Left cardiac atrium (tissue), 4 donors: ENCODE results near the gene LSM14B. TPM values are rescaled to one million over a fixed set of nuclear protein-coding genes. Genes with fewer than 3 reads are reported as not detected.

Experiments used
- ATAC-seq, 2 donors: fragments of 200-7000 bp; cut with Tn5 transposase; one replicate each; pipeline ENCODE4 v1.9.1; 2020; ENCODE audit warnings: mild to moderate bottlenecking in 2 of 2, moderate library complexity in 2 of 2
- DNase-seq: peaks from one replicate; pipeline ENCODE4 v3.0.0-alpha.2; 2020
- intact Hi-C, 2 donors: fragments of 100-400 bp; cut with DNase I; formaldehyde crosslinking; loops; one replicate each; pipeline versions ENCODE4 v1.14.1 to v1.15.1; 2022 to 2023
- total RNA-seq, 2 donors: library from RNA; stranded (reverse); fragmentation: NEBNext Ultra II Directional; extraction: Animal tissue kit (Norgen Biotek cat#: 25700); gene quantifications; one replicate each; pipeline ENCODE4 v1.2.1, GENCODE V29; 2021
- donor health status: DM: no; HTN: yes; CAD: no.
- donor health status: DM: no; HTN: yes; CAD: no; lungs with severe emphysema.
- donor health status: DM: yes; HTN: yes; CAD: no.
- donor health status: Dilated cardiomyopathy.

Gene LSM14B
- total RNA-seq, 2 donors from 2014 or later: 36.8 to 38.1 TPM

DNA sequence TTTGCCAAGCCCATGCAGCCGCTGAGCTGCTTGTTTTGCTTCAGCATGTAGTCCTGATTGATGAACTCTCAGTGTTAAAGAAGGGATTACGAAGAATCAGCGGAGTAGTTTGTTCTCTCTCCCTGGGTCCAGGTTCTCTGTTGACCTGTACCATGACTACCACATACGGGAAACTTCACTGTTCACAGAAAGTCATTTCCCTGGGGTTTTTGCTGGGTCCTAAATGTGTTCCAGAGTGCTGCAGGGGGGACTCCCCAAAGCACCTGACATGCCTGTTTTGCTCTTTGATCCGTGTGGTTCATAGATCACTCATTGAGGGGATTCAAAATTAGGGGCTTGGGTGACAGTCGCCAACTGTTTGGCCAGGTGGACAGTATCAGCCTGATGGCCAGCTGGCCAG lies 5.5 kb downstream of the LSM14B start:
- intact Hi-C loops: loop anchor here in 1 of 2 donors (10.0 kb wide), 1 partner anchor 63 kb away; the partner anchor contains the start of gene TAF4
- DNase-seq (no peak), ATAC-seq (no peak)

DNA sequence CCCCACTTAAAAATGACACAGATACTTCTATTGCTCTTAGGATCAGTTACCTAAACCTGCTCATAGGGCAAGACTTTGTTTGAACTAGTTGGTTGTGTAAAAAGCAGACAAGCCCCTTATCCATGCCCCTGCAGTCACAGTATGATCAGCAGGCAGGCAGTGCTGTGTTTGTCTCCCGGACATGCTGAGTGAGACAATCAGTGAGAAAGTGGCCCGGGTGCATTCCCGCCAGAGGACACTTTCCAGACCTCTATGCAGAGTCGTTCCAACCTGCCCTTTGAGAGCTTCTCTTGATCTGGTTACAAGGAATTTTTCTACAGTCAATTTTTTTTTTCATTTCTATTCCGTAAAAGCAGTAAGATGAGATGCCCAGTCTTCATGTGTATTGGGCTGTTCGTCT lies 6.2 kb downstream of the LSM14B start:
- DNase-seq (no peak), ATAC-seq (no peak)
- intact Hi-C loops: loop anchor here in 1 of 2 donors (10.0 kb wide), 1 partner anchor 64 kb away; the partner anchor contains the start of gene TAF4

DNA sequence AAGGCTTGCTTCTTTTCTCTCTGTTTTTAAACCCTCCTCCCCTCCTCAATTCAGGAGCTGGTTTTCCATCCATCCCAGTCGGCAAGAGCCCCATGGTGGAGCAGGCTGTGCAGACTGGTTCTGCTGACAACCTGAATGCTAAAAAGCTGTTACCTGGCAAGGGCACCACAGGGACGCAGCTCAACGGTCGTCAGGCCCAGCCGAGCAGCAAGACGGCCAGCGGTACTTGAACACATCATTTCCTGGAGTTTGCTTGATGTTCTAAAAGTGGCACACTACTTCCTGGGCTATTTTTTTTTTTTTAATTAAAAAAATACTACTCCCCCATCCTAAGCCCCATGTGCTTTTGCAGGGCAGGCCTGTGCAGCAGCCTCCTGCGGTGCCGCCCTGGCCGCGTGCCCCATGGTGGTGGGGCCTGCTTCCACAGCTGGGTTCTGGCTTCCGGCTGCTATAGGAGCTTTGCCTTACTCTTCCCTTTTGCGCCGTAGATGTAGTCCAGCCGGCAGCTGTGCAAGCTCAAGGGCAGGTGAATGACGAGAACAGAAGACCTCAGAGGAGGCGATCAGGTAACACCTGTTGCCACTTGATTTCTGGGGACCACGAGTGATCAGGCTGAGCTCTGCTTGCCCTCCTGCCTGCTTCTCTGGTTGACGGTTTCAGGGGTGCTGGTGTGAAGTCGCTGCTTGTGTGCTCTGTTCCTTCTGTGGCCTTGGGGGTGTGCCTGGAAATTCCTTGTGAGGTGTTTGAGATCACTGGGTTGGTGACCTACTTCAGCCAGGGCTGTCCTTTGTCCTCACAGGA lies 7.7 kb downstream of the LSM14B start:
- intact Hi-C loops: loop anchor here in 1 of 2 donors (10.0 kb wide), 1 partner anchor 65 kb away; the partner anchor contains the start of gene TAF4
- no peak for ATAC-seq
- no peak for DNase-seq

DNA sequence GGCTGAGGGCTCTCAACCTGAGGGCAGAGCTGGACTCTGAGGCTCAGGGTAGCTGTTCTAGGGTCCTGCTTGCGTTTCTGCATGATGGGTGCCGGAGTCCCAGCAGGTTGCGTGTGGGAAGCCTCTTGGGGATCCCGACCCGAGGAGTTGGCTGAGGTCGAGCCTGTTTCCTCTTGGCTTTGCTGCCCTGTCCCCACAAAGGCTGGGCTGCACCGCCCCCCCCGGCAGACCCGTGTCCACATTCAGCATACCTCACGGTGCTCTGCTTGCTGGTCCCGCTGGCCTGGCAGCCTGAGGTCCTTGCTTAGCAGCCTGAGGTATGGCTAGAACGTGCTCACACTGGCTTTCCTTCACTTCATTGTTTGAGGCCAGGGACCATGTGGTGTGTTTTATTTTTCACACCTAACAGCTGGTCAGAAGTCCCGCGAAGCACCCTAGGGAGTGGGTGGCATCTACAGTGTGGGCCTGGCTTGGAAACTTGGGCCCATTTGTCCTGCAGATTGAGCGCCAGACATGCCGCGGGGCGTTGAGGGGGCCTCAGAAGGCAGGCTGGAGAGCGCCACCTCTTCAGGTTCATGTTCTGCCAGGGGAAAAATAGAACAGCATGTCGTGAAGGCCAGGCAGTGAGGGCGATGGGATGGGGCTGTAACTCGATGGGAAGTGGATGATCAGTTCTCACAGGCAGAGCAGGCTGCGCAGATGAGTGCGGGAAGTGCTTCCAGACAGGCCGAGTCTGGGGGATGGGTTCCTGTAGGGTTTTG lies 9.5 kb downstream of the LSM14B start:
- ATAC-seq (no peak), DNase-seq (no peak)
- intact Hi-C loops: no loop called here

DNA sequence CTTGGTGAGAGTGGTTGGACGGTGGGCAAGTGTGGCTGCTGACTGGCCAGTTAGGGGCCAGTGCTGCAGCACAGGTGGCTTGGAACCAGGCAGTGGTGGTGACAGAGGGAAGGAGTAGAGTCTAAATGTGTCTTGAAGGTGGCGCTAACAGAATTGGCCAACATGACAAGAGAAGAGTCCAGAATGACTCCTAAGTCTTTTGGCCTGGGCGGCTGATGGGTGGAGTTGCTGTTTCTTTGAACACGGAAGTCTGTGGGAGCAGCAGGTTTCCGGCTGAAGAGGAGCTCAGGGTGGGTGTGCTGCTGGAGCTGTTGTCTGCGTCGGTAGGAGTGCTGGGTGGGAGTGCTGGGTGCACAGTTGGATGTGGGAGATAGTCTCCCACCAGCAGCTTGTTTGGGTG lies 10.1 kb downstream of the LSM14B start:
- peak; percentile 69 for DNase-seq
- intact Hi-C loops: no loop called here
- ATAC-seq: peak in 1 of 2 donors; percentile 7

DNA sequence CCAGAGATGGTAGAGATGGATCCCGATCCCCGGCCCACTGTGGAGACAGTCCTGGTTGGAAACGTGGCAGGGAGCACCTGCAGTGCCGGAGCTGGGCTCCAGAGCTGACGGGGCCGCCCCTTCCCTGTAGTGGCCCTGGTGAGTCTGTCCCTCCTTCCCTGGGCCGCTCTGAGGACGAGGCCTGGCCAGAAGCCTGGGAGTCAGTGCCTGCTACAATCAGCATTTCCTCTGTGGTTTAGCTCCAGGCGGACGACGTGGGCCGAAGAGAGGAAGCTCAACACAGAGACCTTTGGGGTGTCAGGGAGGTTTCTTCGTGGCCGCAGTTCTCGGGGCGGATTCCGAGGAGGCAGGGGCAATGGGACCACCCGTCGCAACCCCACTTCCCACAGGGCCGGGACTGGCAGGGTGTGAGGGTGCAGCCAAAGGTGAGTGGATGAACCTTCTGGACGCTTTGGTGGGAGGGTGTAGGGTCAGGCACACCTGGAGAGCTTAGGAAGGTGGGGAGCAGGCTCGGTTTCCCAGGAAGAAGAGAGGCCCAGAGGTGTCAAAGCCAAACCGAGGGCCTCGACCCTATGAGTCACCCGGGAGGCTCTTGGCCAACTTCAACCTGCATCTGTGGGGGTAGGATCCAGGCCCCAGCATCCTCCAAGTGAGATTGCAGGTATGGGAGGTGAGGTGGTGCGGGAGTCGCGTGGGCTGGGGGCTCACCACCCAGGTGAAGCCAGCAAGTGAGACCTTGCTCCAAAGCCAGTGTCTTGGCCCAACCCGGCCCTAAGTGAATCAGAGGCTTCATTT lies 11.0 kb downstream of the LSM14B start:
- ATAC-seq (peak in 1 of 2 donors; percentile 46), DNase-seq (no peak)
- intact Hi-C loops: no loop called here

DNA sequence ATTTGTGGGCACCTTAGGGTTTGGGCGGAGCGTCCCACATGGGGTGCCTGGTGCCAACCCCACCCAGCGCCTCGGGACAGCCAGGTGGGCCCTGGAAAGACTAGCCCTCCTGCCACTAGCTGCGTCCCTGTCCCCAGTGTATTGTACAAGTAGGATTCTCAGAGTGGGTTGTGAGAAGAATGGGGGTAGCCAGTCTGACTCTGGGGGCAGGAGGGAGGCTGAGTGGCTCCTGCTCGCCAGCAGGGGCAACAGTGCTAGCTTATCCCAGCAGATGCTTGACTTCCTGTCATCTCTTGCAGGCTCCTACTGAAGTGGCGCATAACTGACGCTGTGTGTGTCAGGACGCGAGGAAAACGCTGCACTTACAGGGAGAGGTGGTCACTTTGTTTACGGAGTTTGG lies 11.6 kb downstream of the LSM14B start:
- intact Hi-C loops: no loop called here
- ATAC-seq (peak; percentile 23 to 67), DNase-seq (no peak)

DNA sequence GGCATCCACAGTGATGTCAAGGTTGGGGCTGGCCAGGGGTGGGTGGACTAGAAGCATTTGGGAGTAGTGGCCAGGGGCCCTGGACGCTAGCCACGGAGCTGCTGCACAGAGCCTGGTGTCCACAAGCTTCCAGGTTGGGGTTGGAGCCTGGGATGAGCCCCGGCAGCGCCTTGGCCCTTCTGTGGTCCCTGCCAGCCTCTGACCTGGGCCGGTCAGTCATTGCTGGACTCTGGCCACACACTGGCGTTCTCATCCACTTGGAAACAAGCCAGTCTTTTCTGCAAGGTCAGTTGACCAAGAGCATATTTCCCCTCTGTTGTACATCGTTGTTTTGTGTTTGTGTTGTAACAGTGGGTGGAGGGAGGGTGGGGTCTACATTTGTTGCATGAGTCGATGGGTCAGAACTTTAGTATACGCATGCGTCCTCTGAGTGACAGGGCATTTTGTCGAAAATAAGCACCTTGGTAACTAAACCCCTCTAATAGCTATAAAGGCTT lies 12.5 kb downstream of the LSM14B start:
- ATAC-seq: peak; percentile 17 to 44
- intact Hi-C loops: loop anchor here (5.0 kb wide), 3 partner anchors 72 to 122 kb away; no protein-coding TSS in a partner anchor
- no peak for DNase-seq

DNA sequence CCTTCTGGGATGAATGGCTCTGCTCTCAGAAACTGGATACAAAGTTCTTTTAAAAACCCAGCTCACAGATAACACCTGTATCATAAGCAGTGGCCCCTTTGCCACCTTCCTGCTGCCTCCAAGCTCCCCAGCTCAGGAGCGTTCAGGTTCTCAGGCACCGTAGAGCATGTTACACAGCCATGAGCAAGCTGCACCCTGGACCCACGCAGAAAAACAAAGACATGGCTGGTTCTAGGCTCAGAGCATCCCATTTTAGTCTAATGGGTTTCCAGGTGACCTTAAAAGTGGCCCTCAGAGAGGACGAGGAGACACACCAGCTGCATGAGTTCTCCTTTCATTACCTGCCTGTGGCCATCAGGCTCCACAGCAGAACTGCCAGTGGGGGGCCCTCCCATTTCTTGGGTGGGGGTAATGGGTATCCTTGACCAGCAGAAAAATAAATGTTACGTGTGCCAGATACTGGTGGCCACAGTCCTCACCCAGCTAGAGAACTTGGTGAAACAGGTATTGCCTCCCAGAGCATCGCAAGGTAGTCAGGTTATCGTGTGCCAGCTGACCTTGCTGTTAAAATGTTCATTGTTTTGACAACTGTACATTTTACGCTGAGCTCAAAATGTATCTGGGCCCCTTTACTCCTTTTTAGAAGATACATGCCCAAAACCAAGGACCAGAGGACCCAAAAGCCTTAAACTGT lies 13.4 kb downstream of the LSM14B start:
- intact Hi-C loops: loop anchor here (5.0 kb wide), 3 partner anchors 73 to 123 kb away; no protein-coding TSS in a partner anchor
- no peak for ATAC-seq
- no peak for DNase-seq

DNA sequence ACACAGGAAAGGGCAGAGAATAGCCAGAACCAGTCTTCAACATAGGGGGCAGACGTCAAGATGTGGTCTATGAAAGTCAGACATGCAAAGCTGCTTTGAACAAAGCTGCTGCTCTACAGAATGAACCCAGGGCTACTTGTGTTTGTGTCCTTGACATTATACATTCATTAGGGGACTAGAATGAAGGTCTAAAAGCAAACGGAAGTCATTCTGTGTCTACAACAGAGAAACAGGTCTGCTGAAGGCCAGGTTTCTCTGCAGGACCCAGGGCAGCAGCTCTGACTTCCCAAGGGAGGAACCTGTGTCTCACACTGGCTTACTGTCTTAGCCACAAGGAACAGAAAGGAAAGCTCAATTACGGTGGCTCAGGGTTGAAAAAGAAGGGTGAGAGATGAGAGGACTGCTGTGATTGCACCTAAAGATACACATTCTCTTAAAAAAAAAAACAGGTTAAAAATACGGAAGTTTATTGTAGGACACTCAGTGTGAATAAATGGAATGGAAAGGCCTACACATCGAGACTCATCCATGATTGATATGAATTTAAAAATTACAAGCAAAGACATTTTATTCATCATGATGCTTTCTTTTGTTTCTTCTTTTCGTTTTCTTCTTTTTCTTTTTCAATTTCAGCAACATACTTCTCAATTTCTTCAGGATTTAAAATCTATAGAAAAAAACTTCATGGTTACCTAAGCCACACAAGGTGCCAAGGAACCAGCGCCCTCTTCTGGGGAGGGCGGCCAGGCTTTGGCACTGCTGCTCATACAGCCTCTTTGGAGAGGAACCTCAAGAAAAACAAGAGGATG lies 14.2 kb downstream of the LSM14B start:
- intact Hi-C loops: loop anchor here (5.0 kb wide), 3 partner anchors 74 to 124 kb away; no protein-coding TSS in a partner anchor
- peak; percentile 32 to 34 for ATAC-seq
- peak; percentile 66 for DNase-seq

DNA sequence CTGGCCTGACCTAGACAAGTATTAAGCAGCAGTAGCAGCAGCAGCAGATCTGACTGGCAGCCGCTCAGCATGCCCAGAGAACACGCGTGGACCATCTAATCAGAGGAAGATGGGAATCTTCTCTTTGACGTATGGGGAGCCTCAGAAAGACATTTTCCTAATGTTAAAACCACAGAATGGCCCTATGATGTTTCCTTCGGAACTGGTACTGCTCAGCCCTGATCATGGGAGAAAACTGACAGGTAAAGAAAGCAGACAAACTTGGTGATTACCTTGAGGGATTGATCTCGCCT lies 14.8 kb downstream of the LSM14B start:
- no peak for DNase-seq
- no peak for ATAC-seq
- intact Hi-C loops: loop anchor here (5.0 kb wide), 3 partner anchors 75 to 125 kb away; no protein-coding TSS in a partner anchor

DNA sequence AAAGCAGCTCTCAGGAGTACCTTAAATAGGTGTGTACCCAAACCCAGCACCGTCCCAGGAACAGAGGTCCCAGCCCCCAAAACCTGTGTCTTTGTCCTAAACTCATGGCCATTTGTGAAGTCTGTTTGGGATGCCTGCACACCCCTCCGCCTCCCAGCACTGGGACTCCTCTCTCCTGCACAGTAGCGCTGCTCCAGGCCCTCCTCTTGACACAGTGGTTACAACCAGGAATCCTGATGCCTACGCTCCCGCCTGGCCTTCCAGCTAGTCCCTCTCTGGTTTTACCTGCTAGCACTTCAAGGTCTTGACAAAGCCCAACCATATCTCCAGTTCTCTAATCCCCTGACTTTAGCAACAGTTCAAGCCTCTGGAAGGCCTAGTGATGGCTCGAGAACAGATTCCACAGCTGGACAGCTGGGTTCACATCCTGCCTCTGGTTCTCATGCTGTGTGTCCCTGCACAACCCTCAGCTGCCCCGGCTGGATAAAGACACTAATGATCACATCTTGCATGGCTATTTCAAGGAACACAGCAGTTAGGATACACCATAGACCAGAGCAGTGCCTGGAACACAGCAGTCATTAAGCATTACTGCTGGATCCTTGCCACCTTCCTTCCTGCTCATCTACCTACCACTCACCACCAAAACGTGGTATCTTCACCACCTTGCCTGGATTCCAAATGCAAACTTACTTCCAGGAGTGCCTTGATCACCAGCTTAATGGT lies 15.4 kb downstream of the LSM14B start:
- no peak for ATAC-seq
- intact Hi-C loops: loop anchor here (5.0 kb wide), 3 partner anchors 75 to 125 kb away; no protein-coding TSS in a partner anchor
- DNase-seq: no peak

DNA sequence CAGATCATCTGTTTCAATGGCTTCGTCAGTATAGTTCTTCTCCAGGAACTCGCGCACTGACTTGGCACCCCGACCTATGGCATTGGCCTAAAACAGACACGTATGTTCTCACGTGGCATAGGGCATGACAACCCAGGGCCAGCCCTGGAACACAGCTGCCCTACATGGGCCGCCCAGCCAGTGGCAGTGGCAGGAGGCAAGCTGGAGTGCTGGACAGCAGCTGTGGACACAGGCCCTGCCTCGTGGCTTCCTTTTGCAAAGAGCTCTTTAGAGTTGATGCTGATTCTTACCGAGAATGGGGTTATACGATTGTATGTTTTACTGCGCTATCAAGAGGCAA lies 15.9 kb downstream of the LSM14B start:
- DNase-seq (no peak), ATAC-seq (no peak)
- intact Hi-C loops: loop anchor here (5.0 kb wide), 3 partner anchors 76 to 126 kb away; no protein-coding TSS in a partner anchor

DNA sequence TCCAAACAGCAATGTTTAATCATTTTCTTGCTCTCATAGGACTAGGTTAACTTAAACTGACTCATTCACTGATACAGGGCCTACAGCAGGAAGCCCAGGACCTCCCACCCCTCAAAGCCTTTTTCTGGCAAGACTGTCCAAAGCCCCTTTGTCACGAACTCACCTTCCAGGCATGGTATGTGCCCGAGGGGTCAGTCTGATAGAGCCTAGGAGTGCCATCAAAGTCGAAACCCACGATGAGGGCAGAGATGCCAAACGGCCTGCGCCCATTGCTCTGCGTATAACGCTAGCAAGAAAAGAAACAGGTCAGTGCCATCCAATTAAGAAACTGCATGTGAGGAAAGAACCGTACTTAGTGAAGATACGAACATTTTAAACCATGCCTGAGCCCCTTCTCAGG lies 16.6 kb downstream of the LSM14B start:
- no peak for DNase-seq
- intact Hi-C loops: loop anchor here (5.0 kb wide), 3 partner anchors 77 to 127 kb away; no protein-coding TSS in a partner anchor
- ATAC-seq: no peak

DNA sequence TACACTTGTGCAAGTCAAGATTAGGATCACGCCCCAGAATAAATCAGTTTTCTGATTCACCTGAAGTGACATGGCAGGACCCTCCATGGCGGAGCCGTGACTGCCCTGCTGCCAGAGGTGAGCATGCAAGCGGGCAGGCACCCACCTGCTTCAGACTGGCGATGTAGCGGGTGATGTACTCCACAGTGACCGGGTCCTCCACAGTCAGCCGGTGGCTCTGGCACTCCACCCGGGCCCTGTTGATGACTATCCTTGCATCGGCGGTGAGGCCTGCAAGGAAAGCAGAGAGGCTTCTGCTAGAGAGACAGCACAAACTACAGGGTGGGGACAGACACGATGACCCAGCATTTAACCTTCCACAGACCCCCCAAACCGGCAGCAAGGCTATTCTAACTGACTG lies 17.4 kb downstream of the LSM14B start:
- ATAC-seq (no peak), DNase-seq (no peak)

DNA sequence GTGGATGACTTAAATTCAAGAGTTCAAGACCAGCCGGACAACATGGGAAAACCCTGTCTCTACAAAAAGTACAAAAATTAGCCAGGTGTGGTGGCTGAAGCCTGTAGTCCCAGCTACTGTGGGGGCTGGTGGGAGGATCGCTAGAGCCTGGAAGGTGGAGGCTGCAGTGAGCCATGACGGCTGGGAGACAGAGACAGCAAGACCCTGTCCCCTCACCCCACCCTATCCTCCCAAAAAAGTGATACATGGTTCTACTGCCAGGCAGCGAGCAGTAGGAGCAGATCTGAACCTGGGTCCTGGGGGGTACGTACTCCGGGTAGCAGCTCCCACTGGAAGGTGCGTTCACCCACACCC lies 18.7 kb downstream of the LSM14B start:
- ATAC-seq (no peak), DNase-seq (no peak)
- intact Hi-C loops: no loop called here

More for the DNA sequence above, 17.4 kb downstream of the LSM14B start:
- intact Hi-C loops: loop anchor here (5.0 kb wide), 3 partner anchors 77 to 127 kb away; no protein-coding TSS in a partner anchor
